DND-41 (cell line): ENCODE data around the gene DUSP6.

ENCODE experiments used
- CTCF ChIP-seq: IDR thresholded peaks from 2 replicates; pipeline ENCODE4 v1.5.1; 2012; ENCODE audit warnings: borderline replicate concordance, low read length, moderate library complexity, mild to moderate bottlenecking; ENCODE audit not compliant: poor library complexity, severe bottlenecking; ENCODE audit errors: extremely low read depth
- EZH2 ChIP-seq: IDR thresholded peaks from 3 replicates; pipeline ENCODE4 v1.6.1; 2012; ENCODE audit warnings: borderline replicate concordance, low read depth, mild to moderate bottlenecking, moderate library complexity, low read length, inconsistent platforms; ENCODE audit not compliant: severe bottlenecking

- no peak for TF ChIP-seq CTCF
- no peak for TF ChIP-seq EZH2
These were observed 6.5 kb upstream of the DUSP6 start for GRCh38 chr12:89358805-89359204.
